Measurements from ENCODE around the gene KDM8.

DNA sequence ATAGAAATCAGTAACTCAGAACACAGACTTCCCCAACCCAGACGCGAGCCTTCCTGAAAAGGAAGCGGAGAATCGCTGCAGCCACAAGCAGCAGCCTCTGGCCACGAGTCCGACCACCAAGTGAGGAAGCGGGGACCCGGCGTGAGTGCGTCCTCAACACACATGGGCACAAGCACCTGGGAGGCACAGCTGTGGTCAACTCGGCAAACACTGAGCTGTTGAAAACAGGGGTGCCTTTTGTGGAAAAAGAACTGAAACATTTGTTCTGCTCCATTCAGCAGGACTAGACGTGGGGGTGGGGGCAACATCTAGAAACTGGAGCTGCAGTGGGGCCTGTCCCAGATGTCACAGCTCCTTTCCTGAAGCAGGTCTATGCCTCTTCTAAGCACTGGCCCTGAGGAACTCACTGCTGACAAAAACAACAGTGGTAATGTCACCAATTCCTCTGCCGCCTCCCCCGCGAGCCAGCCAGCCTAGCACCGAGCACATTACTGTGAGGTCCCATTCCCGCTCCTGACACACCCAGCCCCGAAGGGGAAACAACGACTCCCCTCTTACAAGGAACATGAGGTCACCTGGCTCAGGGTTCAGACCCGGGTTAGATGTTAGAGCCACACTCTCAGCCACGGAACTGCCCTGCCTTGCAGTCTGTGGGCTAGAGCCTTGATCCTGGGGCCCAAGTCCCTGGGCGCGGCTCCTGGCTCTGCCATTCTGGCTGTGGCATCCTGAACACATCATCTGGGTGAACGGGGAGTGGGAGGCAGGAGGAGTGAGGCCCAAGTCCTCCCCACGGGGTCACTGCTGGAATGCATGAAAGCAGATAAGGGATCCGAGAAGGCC lies 29.0 kb downstream of the KDM8 start:
- no peak for TF ChIP-seq GATA3 (IDR thresholded peaks at IDR 0.05; ENCODE audit: low read depth, low read length)
- no peak for TF ChIP-seq GATA2 (IDR thresholded peaks at IDR 0.05; ENCODE audit: low read depth, low read length)

All from SH-SY5Y (cell line).